CD4-positive, alpha-beta T cell treated with Interleukin-6 for 4 hours (primary cell): ENCODE results near the gene RAVER2.
"Not testable (repeated sequence)": the region's sequence is repeated elsewhere in the genome, so short reads cannot be mapped to it uniquely, and the experiment has no call there.

Experiments used
- DNase-seq: peaks from one replicate; pipeline ENCODE4 v3.0.0-alpha.2; 2020; ENCODE audit warnings: mixed read lengths

RAVER2 gene

DNA sequence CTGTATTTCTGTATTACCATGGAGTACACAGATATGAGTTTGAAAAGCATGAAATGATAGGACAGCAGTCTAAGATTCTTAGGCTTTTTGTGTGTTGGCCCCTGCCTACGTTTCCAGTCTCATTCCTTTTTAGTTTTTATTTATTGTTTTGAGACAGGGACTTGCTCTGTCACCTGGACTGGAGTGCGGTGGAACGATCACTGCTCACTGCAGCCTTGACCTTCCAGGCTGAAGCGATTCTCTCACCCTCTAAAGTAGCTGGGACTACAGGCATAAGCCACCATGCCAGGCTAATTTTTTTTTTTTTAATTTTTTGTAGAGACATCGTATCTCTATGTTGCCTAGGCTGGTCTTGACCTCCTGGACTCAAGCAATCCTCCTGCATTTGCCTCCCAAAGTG lies 3.8 kb downstream of the RAVER2 start:
- DNase-seq: no peak

- DNase-seq: no peak
Observed at GRCh38 chr1:64750092-64750491, 5.2 kb downstream of the RAVER2 start.

DNA sequence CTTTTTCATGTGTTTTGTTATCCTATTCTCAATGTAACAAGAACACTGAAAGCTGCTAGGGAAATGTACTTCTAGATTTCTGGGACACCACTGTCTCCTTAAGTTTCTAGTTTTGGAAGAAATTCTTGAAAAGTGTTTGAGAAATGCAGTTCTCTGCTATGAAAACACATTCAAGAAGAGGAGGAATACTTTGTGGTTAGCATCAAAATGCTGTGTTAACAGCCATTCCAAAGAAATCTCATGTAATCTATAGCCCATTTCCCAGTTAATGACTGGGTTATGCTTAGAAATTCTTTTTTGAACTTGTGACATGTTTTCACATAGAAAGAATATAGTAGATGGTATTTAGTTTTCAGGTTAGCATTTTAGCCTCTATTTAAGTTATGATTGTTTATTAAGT lies 6.0 kb downstream of the RAVER2 start:
- DNase-seq: no peak

GRCh38 chr1:64754173-64754572 lies 9.3 kb downstream of the RAVER2 start:
- no peak for DNase-seq

- DNase-seq: no peak
Observed at GRCh38 chr1:64755361-64755760, 10.5 kb downstream of the RAVER2 start.

- no peak for DNase-seq
Observed at GRCh38 chr1:64756770-64757169, 11.9 kb downstream of the RAVER2 start.

- DNase-seq: no peak
Observed at GRCh38 chr1:64757213-64757612, 12.3 kb downstream of the RAVER2 start.

GRCh38 chr1:64758233-64758632 lies 13.4 kb downstream of the RAVER2 start:
- DNase-seq: no peak

GRCh38 chr1:64759968-64760367 lies 15.1 kb downstream of the RAVER2 start:
- no peak for DNase-seq

GRCh38 chr1:64765012-64765411 lies 20.1 kb downstream of the RAVER2 start:
- no peak for DNase-seq

- no peak for DNase-seq
Observed at GRCh38 chr1:64765826-64766225, 21.0 kb downstream of the RAVER2 start.

DNA sequence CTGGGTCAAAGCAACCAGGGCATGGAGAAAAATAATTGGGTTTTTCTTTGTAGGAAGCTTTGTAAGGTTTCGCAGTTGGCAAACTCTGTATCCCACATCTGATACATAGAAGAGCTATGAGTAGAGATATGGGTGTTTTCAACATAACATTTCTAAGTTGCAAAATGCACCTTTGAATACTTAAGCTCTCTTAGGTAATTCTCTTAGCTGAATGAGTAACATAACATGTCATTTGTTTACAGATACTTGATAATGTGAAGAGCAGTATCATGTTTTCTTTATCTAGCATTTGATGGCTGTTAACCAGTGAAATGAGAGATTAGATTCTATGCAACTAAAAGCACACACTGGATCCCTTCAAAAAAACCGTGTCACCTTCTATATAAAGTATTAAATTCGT lies 21.6 kb downstream of the RAVER2 start:
- DNase-seq: no peak

- DNase-seq: no peak
Observed at GRCh38 chr1:64769482-64769881, 24.6 kb downstream of the RAVER2 start.

GRCh38 chr1:64769971-64770370 lies 25.1 kb downstream of the RAVER2 start:
- no peak for DNase-seq

DNA sequence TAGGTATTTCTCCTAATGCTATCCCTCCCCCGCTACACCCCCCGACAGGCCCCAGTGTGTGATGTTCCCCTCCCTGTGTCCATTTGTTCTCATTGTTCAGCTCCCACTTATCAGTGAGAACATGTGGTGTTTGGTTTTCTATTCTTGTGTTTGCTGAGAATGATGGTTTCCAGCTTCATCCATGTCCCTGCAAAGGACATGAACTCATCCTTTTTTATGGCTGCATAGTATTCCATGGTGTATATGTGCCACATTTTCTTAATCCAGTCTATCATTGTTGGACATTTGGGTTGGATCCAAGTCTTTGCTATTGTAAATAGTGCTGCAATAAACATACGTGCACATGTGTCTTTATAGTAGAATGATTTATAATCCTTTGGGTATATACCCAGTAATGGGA lies 28.4 kb downstream of the RAVER2 start:
- not testable (repeated sequence) for DNase-seq

DNA sequence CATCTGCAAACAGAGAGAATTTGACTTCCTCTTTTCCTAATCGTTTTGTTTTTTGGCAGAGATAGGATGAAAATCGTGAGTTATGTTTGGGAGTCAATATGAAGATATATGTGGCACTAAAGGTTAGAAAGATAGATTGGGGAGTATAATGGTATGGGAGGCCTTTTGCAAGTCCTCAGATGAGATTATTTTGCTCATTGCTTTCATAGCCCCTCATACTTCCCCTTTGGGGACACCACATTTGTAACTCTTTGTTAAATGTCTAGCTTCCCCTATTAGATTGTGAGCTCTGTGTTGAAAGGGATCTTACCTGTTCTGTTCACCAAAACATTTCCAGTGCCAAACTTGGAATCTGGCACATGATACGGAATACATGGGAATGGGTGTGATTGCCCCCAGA lies 30.2 kb downstream of the RAVER2 start:
- DNase-seq: no peak

DNA sequence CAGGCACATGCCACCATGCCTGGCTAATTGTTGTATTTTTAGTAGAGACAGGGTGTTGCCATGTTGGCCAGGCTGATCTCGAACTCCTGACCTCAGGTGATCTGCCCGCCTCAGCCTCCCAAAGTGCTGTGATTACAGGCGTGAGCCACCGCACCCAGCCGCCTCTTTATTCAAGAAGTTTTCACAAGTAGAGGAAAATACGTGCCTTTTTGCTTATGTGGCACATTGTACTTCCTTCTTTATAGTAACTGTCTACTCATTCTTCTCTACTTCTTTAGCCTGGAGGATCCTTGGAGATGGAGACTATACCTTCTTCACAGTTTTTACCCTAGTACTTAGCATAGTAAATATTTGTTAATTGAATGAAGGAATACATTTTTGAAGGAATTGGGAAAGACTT lies 37.2 kb downstream of the RAVER2 start:
- DNase-seq: not testable (repeated sequence)

DNA sequence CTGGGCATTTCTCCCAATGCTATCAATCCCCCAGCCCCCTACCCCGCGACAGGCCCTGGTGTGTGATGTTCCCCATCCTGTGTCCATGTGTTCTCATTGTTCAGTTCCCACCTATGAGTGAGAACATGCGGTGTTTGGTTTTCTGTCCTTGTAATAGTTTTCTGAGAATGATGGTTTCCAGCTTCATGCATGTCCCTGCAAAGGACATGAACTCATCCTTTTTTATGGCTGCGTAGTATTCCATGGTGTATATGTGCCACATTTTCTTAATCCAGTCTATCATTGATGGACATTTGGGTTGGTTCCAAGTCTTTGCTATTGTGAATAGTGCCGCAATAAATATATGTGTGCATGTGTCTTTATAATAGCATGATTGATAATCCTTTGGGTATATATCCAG lies 38.0 kb downstream of the RAVER2 start:
- not testable (repeated sequence) for DNase-seq

DNA sequence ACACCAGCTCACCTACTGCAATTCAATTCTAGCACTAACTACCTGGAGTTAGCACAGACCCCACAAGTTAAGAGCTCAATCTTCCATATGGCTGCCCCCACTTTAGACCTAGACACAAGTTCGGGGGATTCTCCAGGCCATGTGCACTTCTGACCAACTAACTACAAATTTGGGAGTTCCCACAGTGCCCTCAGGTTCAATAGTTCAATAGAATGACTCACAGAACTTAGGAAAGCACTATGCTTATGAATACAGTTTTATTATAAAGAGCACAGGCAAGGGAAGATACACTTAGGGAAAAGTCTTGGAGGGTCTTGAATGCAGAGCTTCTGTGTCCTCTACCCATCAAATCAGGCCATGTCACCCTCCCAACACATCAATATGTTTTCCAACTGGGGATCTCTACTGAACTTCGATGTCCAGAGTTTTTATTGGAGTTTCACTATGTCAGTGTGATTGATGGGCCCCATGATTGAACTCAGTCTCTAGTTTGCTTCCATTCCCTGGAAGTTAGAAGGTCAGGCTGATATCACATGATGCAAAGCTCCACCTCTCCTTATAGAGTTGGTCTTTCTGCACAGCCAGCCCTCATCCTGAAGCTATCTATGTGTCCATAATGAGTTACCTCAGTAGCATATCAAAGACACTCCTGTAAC lies 46.1 kb downstream of the RAVER2 start:
- DNase-seq: no peak

- DNase-seq: no peak
Observed at GRCh38 chr1:64798872-64799271, 54.0 kb downstream of the RAVER2 start.

DNA sequence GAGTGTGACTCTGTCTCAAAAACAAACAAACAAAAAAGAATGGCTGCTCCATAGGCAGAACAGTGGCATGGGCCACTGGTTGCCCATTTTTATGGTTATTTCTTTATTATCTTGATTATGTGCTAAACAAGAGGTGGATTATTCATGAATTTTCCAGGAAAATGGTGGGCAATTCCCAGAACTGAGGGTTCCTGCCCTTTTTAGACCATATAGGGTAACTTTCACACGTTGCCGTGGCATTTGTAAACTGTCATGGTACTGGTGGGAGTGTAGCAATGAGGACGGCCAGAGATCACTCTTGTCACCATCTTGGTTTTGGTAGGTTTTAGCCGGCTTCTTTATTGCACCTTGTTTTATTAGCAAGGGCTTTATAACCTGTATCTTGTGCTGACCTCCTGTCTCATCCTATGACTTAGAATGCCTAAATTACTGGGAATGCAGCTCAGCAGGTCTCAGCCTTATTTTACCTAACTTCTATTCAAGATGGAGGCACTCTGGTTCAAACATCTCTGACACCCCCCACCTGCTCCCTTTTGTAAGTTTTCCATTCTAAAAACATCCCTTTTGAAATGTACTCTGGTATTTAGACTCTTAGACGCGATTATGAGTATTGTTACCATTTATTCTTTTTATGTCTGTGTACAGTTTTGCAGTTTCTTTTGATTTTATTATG lies 57.1 kb downstream of the RAVER2 start:
- no peak for DNase-seq

DNA sequence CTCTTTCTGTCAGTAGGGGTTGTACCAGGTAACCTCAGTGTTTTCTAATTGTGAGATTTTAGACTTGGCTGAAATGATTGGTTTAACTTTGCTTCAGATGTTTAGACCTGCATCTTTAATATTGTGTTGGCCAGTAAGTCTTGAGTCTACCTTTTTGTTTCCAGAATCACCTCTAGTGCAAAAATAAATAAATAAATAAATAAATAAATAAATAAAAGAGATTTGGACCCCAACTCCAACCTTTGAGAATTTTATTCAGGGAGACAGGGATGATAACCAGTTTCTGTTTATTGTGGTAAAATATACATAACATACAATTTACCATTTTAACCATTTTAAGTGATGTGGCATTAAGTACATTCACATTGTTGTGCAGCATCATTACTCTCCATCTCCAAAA lies 64.4 kb downstream of the RAVER2 start:
- DNase-seq: no peak

DNA sequence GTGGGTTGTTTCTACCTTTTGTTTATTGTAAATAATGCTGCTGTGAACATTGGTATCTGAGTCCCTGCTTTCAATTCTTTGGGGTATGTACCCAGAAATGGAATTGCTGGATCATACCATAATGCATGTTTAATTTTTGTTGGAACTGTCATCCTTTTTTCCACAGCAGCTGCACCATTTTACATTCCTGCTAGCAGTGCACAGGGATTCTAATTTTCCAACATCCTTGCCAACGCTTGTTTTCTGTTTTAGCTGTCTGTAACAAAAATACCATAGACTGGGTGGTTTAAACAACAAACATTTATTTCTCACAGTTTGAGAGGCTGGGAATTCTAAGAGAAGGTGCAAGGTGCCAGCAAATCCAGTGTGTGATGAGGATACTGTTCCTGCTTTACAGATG lies 65.1 kb downstream of the RAVER2 start:
- no peak for DNase-seq

DNA sequence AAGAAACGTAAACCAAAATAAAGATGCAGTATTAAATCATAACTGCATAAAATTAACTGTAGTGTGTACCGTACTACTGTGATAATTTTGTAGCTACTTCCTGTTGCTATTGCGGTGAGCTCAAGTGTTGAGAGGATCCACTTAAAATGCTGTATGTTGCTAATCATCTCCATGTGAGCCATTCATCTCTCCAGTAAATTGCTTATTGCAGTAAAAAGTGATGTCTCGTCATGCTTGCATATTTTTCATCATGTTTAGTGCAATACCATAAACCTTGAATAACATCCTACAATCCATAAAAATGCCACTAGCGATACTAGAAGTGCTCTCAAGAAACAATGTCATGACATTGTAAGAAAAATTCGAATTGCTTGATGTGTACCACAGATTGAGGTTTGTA lies 66.3 kb downstream of the RAVER2 start:
- DNase-seq: no peak

DNA sequence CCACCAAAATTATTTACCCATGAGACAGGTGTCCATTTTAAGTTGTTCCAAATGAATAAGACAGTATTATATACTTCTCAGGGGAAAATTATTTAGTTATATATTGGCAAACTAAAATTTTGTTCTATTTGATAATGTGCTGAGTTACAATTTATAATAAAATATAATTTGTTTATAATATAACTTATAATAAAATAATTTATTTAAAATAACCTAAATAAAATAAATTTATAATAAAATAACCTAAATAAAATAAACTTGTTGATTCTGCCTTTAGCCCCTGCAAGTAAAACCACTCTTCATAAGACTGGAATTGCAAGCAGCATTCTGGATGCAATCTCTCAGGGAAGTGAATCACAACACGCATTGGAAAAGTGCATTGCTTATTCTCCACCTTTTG lies 69.6 kb downstream of the RAVER2 start:
- no peak for DNase-seq
